ENCODE data around the gene PRMT3.

The PRMT3 gene
- total RNA-seq = 15.2 to 18.8 (median 16.6) reads per million in 3 donors

- peak within 1 kb of the TSS; percentile 92 for H3K27ac ChIP-seq (ENCODE audit: insufficient read depth, low read length, poor library complexity, severe bottlenecking)
- DNase-seq = peak; percentile 96
- H3K9me3 ChIP-seq (ENCODE audit: control insufficient read depth, low read length) = no peaks in the 10 kb centered on the region
- no peaks in the 10 kb centered on the region for H3K27me3 ChIP-seq (replicated peaks; ENCODE audit: control insufficient read depth, insufficient read depth, low read length, poor library complexity, severe bottlenecking)
- peaks cover under 1% of the 10 kb centered on the region for H3K36me3 ChIP-seq (ENCODE audit: control insufficient read depth, insufficient read depth, low read length)
- H3K4me1 ChIP-seq (ENCODE audit: control insufficient read depth, insufficient read depth, low read length, poor library complexity, severe bottlenecking) = peaks cover 3% of the 10 kb centered on the region
- H3K4me3 ChIP-seq (ENCODE audit: insufficient read depth, low read depth, low read length, poor library complexity, severe bottlenecking) = peak within 1 kb of the TSS; percentile 77
Observed at GRCh38 chr11:20387261-20388095, at the start of gene PRMT3. TSS of gene PRMT3 (plus strand) at chr11:20387716. CDS start at chr11:20387747, 31 bp downstream.

GRCh38 chr11:20342347-20343141 is 45.0 kb upstream of the PRMT3 start:
- no peaks in the 10 kb centered on the region for H3K36me3 ChIP-seq (ENCODE audit: control insufficient read depth, insufficient read depth, low read length)
- no peaks in the 10 kb centered on the region for H3K4me1 ChIP-seq (ENCODE audit: control insufficient read depth, insufficient read depth, low read length, poor library complexity, severe bottlenecking)
- no peaks in the 10 kb centered on the region for H3K9me3 ChIP-seq (ENCODE audit: control insufficient read depth, low read length)
- H3K27me3 ChIP-seq (replicated peaks; ENCODE audit: control insufficient read depth, insufficient read depth, low read length, poor library complexity, severe bottlenecking) = peaks cover 5% of the 10 kb centered on the region
- no peak for DNase-seq
- no peak overlapping the region for H3K4me3 ChIP-seq (ENCODE audit: insufficient read depth, low read depth, low read length, poor library complexity, severe bottlenecking)
- H3K27ac ChIP-seq (ENCODE audit: insufficient read depth, low read length, poor library complexity, severe bottlenecking) = no peak overlapping the region

GRCh38 chr11:20351136-20351535 is 36.4 kb upstream of the PRMT3 start:
- DNase-seq = no peak
- H3K27me3 ChIP-seq (replicated peaks; ENCODE audit: control insufficient read depth, insufficient read depth, low read length, poor library complexity, severe bottlenecking) = no peaks in the 10 kb centered on the region

GRCh38 chr11:20351751-20352262 is 35.7 kb upstream of the PRMT3 start:
- Histone ChIP-seq H3K27me3 (replicated peaks; ENCODE audit: control insufficient read depth, insufficient read depth, low read length, poor library complexity, severe bottlenecking) (no peaks in the 10 kb centered on the region), H3K4me1 (ENCODE audit: control insufficient read depth, insufficient read depth, low read length, poor library complexity, severe bottlenecking) (no peaks in the 10 kb centered on the region)
- DNase-seq = no peak

More at GRCh38 chr11:20351136-20351535, 36.4 kb upstream of the PRMT3 start:
- Histone ChIP-seq H3K9me3 (ENCODE audit: control insufficient read depth, low read length) (no peaks in the 10 kb centered on the region), H3K4me1 (ENCODE audit: control insufficient read depth, insufficient read depth, low read length, poor library complexity, severe bottlenecking) (no peaks in the 10 kb centered on the region), H3K4me3 (ENCODE audit: insufficient read depth, low read depth, low read length, poor library complexity, severe bottlenecking) (no peak overlapping the region), H3K36me3 (ENCODE audit: control insufficient read depth, insufficient read depth, low read length) (no peaks in the 10 kb centered on the region), H3K27ac (ENCODE audit: insufficient read depth, low read length, poor library complexity, severe bottlenecking) (no peak overlapping the region)

GRCh38 chr11:20353829-20354434 is 33.6 kb upstream of the PRMT3 start:
- DNase-seq = no peak
- H3K36me3 ChIP-seq (ENCODE audit: control insufficient read depth, insufficient read depth, low read length) = no peaks in the 10 kb centered on the region
- H3K9me3 ChIP-seq (ENCODE audit: control insufficient read depth, low read length) = no peaks in the 10 kb centered on the region
- no peak overlapping the region for H3K27ac ChIP-seq (ENCODE audit: insufficient read depth, low read length, poor library complexity, severe bottlenecking)
- no peaks in the 10 kb centered on the region for H3K4me1 ChIP-seq (ENCODE audit: control insufficient read depth, insufficient read depth, low read length, poor library complexity, severe bottlenecking)
- H3K27me3 ChIP-seq (replicated peaks; ENCODE audit: control insufficient read depth, insufficient read depth, low read length, poor library complexity, severe bottlenecking) = no peaks in the 10 kb centered on the region
- no peak overlapping the region for H3K4me3 ChIP-seq (ENCODE audit: insufficient read depth, low read depth, low read length, poor library complexity, severe bottlenecking)

More at GRCh38 chr11:20351751-20352262, 35.7 kb upstream of the PRMT3 start:
- no peak overlapping the region for H3K4me3 ChIP-seq (ENCODE audit: insufficient read depth, low read depth, low read length, poor library complexity, severe bottlenecking)
- H3K36me3 ChIP-seq (ENCODE audit: control insufficient read depth, insufficient read depth, low read length) = no peaks in the 10 kb centered on the region
- no peak overlapping the region for H3K27ac ChIP-seq (ENCODE audit: insufficient read depth, low read length, poor library complexity, severe bottlenecking)
- no peaks in the 10 kb centered on the region for H3K9me3 ChIP-seq (ENCODE audit: control insufficient read depth, low read length)

GRCh38 chr11:20355221-20356219 is 32.0 kb upstream of the PRMT3 start:
- H3K4me1 ChIP-seq (ENCODE audit: control insufficient read depth, insufficient read depth, low read length, poor library complexity, severe bottlenecking) = no peaks in the 10 kb centered on the region
- peak in 1 of 3 donors; percentile 24 for DNase-seq
- no peaks in the 10 kb centered on the region for H3K27me3 ChIP-seq (replicated peaks; ENCODE audit: control insufficient read depth, insufficient read depth, low read length, poor library complexity, severe bottlenecking)
- no peak overlapping the region for H3K27ac ChIP-seq (ENCODE audit: insufficient read depth, low read length, poor library complexity, severe bottlenecking)
- no peaks in the 10 kb centered on the region for H3K9me3 ChIP-seq (ENCODE audit: control insufficient read depth, low read length)
- H3K4me3 ChIP-seq (ENCODE audit: insufficient read depth, low read depth, low read length, poor library complexity, severe bottlenecking) = no peak overlapping the region
- H3K36me3 ChIP-seq (ENCODE audit: control insufficient read depth, insufficient read depth, low read length) = no peaks in the 10 kb centered on the region

GRCh38 chr11:20357150-20357549 is 30.4 kb upstream of the PRMT3 start:
- Histone ChIP-seq H3K4me3 (ENCODE audit: insufficient read depth, low read depth, low read length, poor library complexity, severe bottlenecking) (no peak overlapping the region), H3K9me3 (ENCODE audit: control insufficient read depth, low read length) (no peaks in the 10 kb centered on the region), H3K27me3 (replicated peaks; ENCODE audit: control insufficient read depth, insufficient read depth, low read length, poor library complexity, severe bottlenecking) (no peaks in the 10 kb centered on the region), H3K27ac (ENCODE audit: insufficient read depth, low read length, poor library complexity, severe bottlenecking) (no peak overlapping the region), H3K4me1 (ENCODE audit: control insufficient read depth, insufficient read depth, low read length, poor library complexity, severe bottlenecking) (no peaks in the 10 kb centered on the region), H3K36me3 (ENCODE audit: control insufficient read depth, insufficient read depth, low read length) (no peaks in the 10 kb centered on the region)
- DNase-seq = no peak

- H3K4me1 ChIP-seq (ENCODE audit: control insufficient read depth, insufficient read depth, low read length, poor library complexity, severe bottlenecking) = peaks cover 24% of the 10 kb centered on the region
- H3K4me3 ChIP-seq (ENCODE audit: insufficient read depth, low read depth, low read length, poor library complexity, severe bottlenecking) = no peak overlapping the region
- H3K36me3 ChIP-seq (ENCODE audit: control insufficient read depth, insufficient read depth, low read length) = no peaks in the 10 kb centered on the region
- no peak overlapping the region for H3K27ac ChIP-seq (ENCODE audit: insufficient read depth, low read length, poor library complexity, severe bottlenecking)
- H3K27me3 ChIP-seq (replicated peaks; ENCODE audit: control insufficient read depth, insufficient read depth, low read length, poor library complexity, severe bottlenecking) = no peaks in the 10 kb centered on the region
- no peaks in the 10 kb centered on the region for H3K9me3 ChIP-seq (ENCODE audit: control insufficient read depth, low read length)
- DNase-seq = peak in 1 of 3 donors; percentile 28
Observed at GRCh38 chr11:20360650-20361049, 26.9 kb upstream of the PRMT3 start.

GRCh38 chr11:20362481-20362880 is 25.0 kb upstream of the PRMT3 start:
- Histone ChIP-seq H3K27ac (ENCODE audit: insufficient read depth, low read length, poor library complexity, severe bottlenecking) (no peak overlapping the region), H3K9me3 (ENCODE audit: control insufficient read depth, low read length) (no peaks in the 10 kb centered on the region), H3K4me3 (ENCODE audit: insufficient read depth, low read depth, low read length, poor library complexity, severe bottlenecking) (no peak overlapping the region), H3K4me1 (ENCODE audit: control insufficient read depth, insufficient read depth, low read length, poor library complexity, severe bottlenecking) (peaks cover 24% of the 10 kb centered on the region), H3K27me3 (replicated peaks; ENCODE audit: control insufficient read depth, insufficient read depth, low read length, poor library complexity, severe bottlenecking) (no peaks in the 10 kb centered on the region), H3K36me3 (ENCODE audit: control insufficient read depth, insufficient read depth, low read length) (no peaks in the 10 kb centered on the region)
- DNase-seq = no peak
